GM19397 (cell line): ENCODE results near the gene BAG3.
A peak's percentile ranks its signal among the peaks of the same experiment; 100 is the strongest.
"Not testable (repeated sequence)": the region's sequence is repeated elsewhere in the genome, so short reads cannot be mapped to it uniquely, and the experiment has no call there.

Experiments
- ATAC-seq: cut with Tn5 transposase; IDR thresholded peaks from one replicate; pipeline ENCODE4 v1.9.1; 2021; ENCODE audit warnings: mild to moderate bottlenecking, moderate library complexity; ENCODE audit not compliant: unreplicated experiment

BAG3 gene

DNA sequence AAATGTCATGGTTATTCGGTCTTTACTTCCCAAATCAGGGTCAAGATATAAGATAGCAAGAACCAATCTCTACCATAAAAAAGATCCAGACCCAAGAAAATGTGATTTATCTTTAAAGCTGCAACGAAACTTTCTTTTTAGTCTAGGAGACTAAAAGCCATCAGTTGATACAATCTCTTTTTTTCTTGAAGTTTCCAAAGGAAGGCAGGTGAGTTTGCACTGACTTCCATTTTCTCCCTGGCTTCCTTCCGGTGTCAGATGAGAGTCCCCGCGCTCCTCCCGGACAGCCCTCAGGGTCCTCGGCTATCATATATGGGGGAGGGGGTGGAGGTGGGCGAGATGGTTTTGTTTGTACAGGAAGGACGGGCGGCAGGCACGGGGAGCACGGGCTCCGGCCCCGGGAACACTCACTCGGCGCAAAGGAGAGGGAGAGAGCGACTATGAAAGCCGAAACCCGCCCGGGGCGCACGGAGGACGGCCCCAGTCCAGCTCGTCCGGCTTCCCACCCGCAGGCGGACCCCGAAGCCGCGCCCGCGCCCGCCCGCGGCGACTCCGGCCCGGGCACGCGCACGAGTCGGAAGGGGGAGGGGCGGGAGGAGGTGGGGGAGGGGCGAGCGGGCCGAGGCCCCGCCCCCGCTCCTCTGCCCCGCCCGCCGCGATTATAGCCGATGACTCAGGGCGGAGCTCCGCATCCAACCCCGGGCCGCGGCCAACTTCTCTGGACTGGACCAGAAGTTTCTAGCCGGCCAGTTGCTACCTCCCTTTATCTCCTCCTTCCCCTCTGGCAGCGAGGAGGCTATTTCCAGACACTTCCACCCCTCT is at the start of gene BAG3:
BAG3 (plus strand) TSS at position 689 of the 822 bp plus-strand sequence. CDS start 296 bp downstream, outside the sequence.
- peak; percentile 80 for ATAC-seq

DNA sequence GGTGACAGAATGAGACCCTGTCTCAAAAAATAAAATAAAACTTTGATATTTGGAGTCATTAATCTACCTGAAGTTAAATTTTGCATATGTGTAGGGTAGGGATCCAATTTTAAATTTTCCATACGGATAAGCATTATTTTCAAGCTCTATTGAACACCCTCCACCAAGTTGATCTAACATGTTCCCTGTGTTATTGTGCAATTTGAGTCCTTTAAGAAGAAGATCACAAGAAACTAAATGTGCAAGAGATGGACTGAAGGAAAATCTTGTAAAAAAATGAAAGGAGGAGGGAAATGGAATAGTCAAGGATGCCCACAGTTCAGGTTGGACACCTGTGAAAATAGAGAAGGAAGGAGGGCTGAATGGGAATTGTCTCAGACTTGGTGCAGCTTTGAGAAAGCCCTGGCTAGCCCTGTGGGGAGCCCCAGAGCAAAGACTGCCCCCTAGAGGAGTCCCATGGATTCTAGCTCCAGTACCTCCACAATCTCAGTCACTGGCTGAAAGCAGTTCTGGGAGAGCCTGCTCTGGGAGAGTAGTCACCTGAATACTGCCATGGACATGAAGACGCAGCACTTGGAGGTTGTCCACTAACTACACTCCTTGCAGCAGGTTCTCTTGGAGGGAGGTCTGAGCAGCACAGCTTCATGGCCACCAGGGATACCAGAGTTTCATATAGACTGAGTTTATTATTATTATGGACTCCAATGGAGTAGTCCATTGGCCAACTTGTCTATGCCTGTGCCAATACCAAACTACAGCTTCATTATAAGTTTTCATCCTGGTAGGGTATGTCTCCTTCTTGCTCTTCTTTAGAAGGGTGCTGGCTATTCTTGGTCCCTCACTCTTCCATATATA is 48.7 kb upstream of the BAG3 start:
- no peak for ATAC-seq

DNA sequence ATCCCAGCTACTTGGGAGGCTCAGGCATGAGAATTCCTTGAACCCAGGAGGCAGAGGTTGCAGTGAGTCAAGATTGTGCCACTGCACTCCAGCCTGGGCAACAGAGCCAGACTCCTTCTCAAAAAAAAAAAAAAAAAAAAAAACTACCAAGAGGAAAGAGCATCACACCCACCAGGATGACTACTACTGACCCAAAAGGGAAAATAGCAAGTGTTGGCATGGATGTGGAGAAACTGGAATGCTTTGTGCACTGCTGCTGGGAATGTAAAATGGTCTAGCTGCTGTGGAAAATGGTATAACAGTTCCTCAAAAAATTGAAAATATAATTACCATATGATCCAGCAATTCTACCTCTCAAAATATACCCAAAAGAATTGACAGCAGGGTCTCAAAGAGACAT is 46.7 kb upstream of the BAG3 start:
- no peak for ATAC-seq

DNA sequence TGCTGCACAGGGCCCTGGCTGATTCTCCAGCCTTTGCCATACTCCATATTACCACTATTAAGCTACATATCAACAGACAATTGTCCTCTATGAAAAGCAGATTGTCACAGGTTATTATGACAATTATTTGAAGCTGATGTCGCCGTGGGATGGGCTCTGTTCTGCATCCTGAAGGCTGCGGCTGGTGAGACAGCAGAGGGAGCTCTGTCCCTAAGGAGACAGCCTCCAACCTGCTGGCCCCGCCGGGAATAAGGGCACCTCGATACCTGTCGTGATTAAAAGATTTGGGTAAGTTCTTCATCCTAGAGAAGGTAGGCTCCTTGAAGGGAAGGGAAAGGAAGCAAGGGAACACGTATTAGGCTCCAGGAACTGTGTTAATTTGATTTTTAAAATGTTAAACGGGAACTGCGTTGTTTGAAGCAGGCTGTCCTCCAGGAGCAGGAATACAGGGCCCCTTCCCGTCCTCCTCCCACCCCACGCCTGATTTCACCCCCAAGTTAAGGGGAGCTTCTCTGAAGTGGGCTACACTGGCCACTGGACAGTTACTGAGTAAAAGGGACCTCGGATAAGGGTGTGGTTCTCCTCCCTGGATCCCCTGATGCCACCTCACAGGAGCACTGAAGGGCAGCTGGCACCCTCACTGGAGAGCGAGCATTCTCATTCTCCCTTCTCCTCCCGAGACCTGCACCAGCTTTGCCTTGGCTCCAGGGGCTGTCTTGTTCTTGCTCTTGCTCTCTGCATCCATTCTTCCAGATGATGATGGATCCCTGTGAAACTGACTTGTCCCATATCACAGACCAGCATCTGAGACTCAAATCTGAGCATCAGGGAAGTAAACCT is 42.6 kb upstream of the BAG3 start:
- no peak for ATAC-seq

DNA sequence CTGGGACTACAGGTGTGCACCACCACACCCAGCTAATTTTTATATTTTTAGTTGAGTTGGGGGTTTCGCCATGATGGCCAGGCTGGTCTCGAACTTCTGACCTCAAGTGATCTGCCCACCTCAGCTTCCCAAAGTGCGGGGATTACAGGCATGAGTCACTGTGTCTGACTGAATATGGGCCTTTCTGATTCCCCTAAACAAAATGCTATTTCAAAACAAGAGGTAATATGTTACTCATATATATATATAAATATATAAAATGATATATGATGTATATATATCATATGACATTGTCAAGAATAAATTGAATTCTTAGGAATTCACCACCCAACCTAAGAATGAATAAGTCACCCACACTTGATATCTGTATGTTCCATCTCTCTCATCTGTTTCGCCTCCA is 41.7 kb upstream of the BAG3 start:
- ATAC-seq, result no peak

DNA sequence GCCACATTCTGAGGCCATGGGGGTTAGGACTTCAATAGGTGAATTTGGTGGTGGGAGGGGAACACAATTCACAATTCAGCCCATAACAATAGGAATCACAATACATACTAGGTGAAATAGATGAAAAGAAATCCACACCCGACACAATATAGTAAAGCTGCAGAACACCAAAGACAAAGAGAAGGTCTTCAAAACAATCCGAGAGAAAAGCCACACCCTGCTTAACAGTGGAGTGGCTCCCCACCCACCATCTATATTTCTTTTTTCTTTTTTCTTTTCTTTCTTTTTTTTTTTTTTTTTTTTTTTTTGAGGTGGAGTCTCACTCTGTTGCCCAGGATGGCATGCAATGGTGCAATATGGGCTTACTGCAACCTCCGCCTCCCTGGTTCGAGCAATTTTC is 39.7 kb upstream of the BAG3 start:
- ATAC-seq, result no peak

DNA sequence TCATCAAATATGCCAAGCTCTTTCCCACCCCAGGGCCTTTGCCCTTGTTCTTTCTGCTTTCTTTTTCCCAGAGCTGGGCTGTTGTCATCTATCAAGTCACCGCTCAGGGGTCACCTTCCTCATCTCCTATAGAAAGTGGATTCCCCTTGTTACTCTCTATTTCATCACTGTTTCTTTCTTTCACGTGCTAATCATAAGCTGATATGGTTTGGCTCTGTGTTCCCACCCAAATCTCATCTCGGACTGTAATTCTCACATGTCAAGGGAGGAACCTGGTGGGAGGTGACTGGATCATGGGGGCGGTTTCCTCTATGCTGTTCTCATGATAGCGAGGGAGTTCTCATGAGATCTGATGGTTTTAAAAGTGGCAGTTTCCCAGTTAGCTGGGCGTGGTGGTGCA is 37.4 kb upstream of the BAG3 start:
- no peak for ATAC-seq

DNA sequence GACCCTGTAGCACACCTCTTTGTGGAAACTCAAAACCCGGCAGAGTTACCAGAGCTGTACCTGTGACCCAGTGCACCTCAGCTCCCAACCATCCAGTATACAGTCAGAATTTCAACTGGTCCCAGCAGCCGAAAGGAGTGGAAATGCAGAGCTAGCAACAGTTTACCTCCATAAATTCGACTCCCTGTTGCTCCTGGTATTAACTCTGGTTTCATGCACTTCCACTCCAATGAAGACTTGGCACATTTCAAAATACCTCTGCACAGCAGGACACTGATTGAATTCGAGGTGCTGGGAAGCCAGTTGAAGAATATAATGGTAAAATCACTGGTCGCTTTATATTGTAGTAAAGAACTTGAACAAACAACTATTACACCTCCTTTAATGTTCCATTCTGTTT is 36.5 kb upstream of the BAG3 start:
- no peak for ATAC-seq

DNA sequence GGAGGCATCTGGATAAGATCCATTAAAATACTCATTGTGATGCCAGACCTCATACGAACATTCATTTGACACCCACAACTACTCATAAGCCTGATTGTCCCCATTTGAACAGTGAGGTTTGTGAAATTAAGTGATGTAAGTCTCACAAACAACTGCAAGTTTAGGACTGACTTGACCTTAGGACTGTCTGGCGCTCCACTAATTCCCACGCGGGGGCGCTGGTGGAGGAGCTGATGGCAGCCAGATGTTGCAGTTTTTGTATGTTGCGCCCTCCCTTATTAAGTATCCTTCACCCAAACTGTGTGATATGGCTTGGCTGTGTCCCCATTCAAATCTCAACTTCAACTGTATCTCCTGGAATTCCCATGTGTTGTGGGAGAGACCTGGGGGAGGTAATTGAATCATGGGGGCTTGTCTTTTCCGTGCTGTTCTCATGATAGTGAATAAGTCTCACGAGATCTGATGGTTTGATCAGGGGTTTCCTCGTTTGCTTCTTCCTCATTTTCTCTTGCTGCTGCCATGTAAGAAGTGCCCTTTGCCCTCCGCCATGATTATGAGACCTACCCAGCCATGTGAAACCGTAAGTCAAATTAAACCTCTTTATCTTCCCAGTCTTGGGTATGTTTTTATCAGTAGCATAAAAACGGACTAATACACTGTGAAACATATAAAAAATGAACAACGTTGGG is 34.2 kb upstream of the BAG3 start:
- ATAC-seq, result no peak

DNA sequence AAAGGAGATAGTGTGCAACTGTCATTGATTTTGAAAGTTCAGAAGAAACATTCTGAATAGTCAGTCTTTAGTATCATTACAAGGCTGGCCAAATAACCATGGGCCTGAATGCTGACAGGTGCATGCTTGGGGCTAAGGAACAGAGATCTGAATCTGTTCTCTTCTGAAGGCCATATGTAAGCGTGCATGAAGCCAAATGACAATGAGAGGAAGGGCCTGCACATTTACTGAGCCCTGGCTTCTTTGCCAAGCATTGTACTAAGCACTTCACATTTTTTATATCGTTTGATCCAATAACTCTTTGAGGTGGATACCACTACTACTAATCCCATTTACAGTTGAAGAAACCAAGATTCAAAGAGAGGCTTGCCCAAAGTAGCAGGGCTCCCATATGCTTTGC is 32.0 kb upstream of the BAG3 start:
- no peak for ATAC-seq

DNA sequence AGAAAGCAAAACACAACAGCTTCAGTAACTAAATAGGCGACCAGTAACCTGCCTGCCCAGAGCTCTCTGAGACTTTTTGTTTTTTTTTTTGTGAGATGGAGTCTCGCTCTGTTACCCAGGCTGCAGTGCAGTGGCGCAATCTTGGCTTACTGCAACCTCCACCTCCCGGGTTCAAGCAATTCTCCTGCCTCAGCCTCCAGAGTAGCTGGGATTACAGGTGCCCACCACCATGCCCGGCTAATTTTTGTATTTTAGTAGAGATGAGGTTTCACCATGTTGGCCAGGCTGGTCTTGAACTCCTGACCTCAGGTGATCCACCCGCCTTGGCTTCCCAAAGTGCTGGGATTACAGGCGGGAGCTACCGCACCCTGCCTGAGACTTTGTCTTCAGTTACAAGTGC is 31.4 kb upstream of the BAG3 start:
- ATAC-seq, result not testable (repeated sequence)

DNA sequence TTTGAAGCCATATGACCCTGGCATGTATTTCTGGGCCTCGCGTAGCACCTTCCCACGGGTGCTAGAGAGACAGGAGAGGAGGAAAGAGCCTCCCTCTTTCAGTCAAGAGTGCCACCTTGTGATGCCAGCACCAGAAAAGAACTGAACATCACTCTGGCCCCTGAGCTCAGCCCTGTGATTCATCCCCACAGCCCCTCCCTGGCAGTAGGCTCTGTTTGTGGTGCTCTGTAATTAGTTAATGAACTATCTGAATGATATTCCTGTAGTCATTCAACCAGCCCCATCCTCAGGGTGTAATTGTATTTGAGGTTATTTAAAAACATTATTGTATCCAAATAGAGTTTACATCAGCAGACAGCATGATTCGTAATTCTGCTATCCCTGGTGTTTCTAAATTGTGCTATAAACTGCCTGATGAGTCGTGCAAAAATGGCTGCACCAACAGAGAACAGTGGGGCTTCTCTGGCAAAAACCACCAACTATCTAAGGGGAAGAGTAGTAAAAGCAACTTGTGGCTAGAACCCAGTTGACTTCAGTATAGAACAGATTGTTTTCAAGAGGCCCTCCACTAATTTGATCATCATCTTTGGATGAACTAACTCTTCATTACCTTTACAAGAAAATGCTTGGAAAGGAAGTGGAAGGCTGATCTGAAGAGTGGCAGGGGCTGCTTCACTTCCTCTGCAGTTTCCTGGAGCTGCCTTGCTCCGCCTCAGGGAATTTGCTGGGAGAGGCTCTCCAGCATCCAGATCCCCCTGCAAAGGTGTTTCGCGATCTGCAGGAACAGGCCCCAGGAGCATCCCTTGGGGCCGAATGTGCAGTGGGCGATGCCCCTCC is 30.7 kb upstream of the BAG3 start:
- ATAC-seq, result no peak

DNA sequence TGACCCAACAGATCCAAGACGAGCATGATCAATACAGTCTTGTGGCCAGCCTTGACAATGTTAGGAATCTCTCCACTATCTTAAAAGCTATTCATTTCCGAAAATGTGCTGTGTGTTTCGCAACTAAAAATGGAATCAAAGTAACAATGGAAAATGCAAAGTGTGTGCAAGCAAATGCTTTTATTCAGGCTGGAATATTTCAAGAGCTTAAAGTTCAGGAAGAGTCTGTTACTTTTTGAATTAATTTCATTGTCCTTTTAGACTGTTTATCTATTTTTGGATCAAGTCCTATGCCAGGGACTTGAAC is 30.1 kb upstream of the BAG3 start:
- no peak for ATAC-seq

DNA sequence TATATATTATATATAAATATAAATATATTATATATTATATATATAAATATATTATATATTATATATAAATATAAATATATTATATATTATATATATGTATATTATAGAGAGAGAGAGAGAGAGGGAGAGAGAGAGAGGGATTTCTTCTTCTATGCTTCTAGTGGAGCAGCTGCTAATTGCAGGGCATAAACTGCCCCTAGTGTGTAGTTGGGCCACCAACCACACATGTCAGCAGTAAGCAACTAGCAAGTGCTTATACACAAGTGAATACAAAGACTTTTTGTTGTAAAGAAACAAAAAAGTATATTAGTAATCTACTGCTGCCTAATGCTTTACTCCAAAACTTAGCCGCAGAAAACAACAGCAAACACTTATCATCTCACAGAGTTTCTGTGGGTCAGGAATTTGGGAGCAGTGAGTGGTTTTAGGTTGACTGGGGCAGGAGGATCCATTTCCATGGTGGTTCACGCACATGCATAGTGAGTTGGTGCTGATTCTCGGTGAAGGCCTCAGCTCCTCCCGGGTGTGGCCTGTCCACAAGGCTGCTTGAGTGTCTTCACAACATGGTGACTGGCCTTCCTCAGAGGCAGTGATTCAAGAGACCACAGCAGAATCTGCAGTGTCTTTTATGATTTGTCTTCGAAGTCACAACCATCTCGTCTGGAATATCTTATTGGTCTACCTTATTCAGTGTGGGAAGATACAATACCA is 25.5 kb upstream of the BAG3 start:
- ATAC-seq, result no peak

DNA sequence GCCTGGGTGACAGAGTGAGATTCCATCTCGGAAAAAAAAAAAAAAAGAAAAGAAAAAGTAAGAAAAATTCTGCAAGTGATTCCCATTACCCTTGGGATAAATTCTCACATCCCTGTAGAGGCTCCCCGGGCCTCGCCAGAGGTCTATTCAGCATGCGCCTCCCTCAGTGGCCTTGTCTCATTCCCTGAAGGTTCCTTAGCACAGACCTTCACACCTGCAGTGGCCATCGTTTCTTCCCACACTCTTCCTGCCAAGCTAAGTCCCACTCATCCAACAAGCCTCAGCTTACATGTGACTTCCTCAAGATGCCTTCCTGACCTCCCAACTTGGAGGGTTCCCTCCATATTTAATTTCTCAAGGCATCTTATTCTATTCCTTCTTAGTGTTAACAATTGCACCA is 20.9 kb upstream of the BAG3 start:
- no peak for ATAC-seq

DNA sequence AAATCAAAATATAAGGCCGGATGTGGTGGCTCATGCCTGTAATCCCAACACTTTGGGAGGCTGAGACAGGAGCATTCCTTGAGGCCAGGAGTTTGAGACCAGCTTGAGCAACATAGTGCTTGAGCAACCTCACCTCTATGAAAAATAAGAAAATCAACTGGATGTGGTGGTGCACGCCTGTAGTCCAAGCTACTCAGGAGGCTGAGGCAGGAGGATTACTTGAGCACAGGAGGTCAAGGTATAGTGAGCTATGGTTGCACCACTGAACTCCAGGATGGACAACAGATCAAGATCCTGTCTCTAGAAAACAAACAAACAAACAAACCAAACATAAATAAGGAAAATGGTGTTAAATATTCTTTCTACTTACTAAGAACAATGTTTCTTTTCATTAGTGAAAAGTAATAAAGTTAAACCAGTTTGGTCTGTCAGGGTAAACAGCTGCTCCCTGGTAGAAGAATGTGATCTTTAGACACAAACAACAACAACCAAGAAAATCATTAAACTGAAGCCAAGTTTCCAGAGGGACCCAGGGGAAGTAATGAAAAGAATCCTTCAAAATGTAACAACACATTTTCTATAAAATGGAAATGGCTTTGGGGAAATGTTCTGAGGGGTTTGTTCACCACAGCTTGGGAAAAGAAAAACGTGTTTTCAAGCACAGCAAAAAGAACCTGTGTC is 17.5 kb upstream of the BAG3 start:
- no peak for ATAC-seq

DNA sequence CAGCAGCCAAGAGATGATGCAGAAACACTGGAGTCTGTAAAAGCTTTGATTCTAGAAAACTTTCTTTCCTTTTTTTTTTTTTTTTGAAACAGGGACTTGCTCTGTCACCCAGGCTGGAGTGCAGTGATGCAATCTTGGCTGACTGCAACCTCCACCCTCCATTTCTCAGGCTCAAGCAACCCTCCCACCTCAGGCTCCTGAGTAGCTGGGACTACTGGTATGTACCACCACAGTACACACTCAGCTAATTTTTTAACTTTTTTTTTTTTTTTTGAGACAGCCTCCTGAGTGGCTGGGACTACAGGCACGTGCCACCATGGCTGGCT is 17.0 kb upstream of the BAG3 start:
- ATAC-seq, result no peak

DNA sequence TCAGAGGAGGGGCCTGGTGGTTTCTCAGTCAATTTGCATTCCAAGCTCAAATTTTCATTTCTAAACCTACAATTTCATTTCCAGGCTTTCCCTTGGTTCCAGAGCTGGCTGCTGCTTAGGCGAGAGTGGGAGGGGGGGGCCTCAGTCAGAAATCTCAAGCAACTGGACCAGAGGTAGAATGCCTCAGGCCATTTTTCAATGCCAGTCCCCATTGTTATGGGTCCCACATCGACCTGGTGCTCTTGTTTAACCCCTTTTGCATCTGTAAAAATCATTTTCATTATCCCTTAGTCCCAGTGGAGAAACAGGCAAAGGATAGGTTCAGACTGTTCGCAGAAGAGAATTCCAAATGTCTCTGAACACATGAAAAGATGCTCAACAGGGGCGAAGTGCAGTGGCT is 13.5 kb upstream of the BAG3 start:
- no peak for ATAC-seq

DNA sequence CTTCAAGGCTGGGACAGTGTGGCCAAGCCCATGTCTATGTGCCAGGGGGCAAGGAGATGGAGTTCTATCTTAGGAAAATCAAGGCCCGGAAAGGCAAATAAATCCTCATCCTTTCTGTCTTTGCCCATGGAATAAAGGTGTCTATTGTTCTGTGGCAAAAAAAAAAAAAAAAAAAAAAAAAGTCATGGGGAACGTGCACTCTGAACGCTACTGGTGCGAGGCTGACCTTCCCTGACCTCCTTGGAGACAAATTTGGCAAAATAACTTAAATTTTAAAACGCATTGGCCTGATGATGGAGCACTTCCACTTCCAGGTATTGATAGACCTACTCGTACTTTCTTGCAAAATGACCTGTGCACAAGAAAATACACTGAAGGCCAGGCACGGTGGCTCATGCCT is 12.2 kb upstream of the BAG3 start:
- no peak for ATAC-seq
